GM12891 (cell line): ENCODE results near the gene WDTC1.

Experiments
- POLR2A ChIP-seq: IDR thresholded peaks from 2 replicates; pipeline ENCODE4 v1.6.1; 2011; ENCODE audit warnings: low read depth, low read length, control low read depth
- POLR2AphosphoS5 ChIP-seq: IDR thresholded peaks from 2 replicates; pipeline ENCODE4 v1.6.1; 2011; ENCODE audit warnings: low read depth, low read length, control low read depth
- SPI1 ChIP-seq: IDR thresholded peaks from 2 replicates; pipeline ENCODE4 v1.6.1; 2011; ENCODE audit warnings: low read depth, low read length, control low read depth
- TAF1 ChIP-seq: IDR thresholded peaks from 2 replicates; pipeline ENCODE4 v1.6.1; 2011; ENCODE audit warnings: low read depth, low read length, control low read depth

DNA sequence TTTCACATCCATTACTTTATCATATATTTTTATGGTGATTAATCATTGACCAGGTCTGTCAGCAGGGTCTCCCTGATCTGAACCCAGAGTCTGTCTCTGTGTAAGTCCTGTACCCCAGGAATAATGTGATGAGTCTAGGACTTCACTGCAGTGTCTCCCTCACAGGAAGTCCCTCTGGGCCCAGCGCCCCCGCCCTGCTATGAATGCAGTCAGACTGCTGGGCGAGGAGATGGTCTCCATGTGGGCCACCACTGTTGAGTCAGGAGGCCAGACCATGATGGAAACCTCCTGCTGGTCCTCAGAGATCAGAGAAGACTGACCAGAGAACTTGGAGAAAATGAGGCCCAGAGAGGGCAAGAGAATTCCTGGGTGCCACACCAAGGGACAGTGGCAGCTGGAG is 97.0 kb downstream of the WDTC1 start:
- TF ChIP-seq POLR2A (no peak), POLR2AphosphoS5 (no peak), TAF1 (no peak), SPI1 (no peak)
